ENCODE data around the gene FRS3.
A peak's percentile ranks its signal among the peaks of the same experiment; 100 is the strongest.
"Not testable (repeated sequence)": the region's sequence is repeated elsewhere in the genome, so short reads cannot be mapped to it uniquely, and the experiment has no call there.

FRS3 gene

GRCh38 chr6:41768545-41769308, 11.0 kb downstream of the FRS3 start:
- DNase-seq, result peak; percentile 38

- DNase-seq, result peak; percentile 27
Observed at GRCh38 chr6:41767112-41767833, 12.4 kb downstream of the FRS3 start.

- not testable (repeated sequence) for DNase-seq
Observed at GRCh38 chr6:41766043-41766664, 13.5 kb downstream of the FRS3 start.

GRCh38 chr6:41763470-41763869, 16.2 kb downstream of the FRS3 start:
- no peak for DNase-seq

GRCh38 chr6:41759905-41760579, 19.7 kb downstream of the FRS3 start:
- no peak for DNase-seq

- DNase-seq, result no peak
Observed at GRCh38 chr6:41759106-41759904, 20.4 kb downstream of the FRS3 start.

GRCh38 chr6:41758641-41759035, 21.1 kb downstream of the FRS3 start:
- no peak for DNase-seq

GRCh38 chr6:41757931-41758640, 21.6 kb downstream of the FRS3 start:
- no peak for DNase-seq

- no peak for DNase-seq
Observed at GRCh38 chr6:41757271-41757670, 22.4 kb downstream of the FRS3 start.

GRCh38 chr6:41756354-41756753, 23.3 kb downstream of the FRS3 start:
- DNase-seq, result no peak

- no peak for DNase-seq
Observed at GRCh38 chr6:41755895-41756294, 23.8 kb downstream of the FRS3 start.

GRCh38 chr6:41750374-41750773, 29.3 kb downstream of the FRS3 start:
- DNase-seq, result no peak

- DNase-seq, result no peak
Observed at GRCh38 chr6:41748542-41748941, 31.2 kb downstream of the FRS3 start.

GRCh38 chr6:41748102-41748477, 31.6 kb downstream of the FRS3 start:
- DNase-seq, result no peak

- DNase-seq, result no peak
Observed at GRCh38 chr6:41747256-41748101, 32.2 kb downstream of the FRS3 start, which contains the start of gene PGC. PGC (minus strand) TSS chr6:41747397; CDS start chr6:41747334, 63 bp downstream.

- no peak for DNase-seq
Observed at GRCh38 chr6:41746107-41746506, 33.6 kb downstream of the FRS3 start.

GRCh38 chr6:41744236-41744787, 35.4 kb downstream of the FRS3 start:
- DNase-seq, result no peak

GRCh38 chr6:41743406-41744235, 36.1 kb downstream of the FRS3 start:
- no peak for DNase-seq

All from GDM1 (cell line).